ENCODE data around the gene ADSS2. TPM values are rescaled to one million over a fixed set of nuclear protein-coding genes. Genes with fewer than 3 reads are reported as not detected.

Gene ADSS2
- total RNA-seq, 1 donor from 2014 or later, result 31.9 TPM

DNA sequence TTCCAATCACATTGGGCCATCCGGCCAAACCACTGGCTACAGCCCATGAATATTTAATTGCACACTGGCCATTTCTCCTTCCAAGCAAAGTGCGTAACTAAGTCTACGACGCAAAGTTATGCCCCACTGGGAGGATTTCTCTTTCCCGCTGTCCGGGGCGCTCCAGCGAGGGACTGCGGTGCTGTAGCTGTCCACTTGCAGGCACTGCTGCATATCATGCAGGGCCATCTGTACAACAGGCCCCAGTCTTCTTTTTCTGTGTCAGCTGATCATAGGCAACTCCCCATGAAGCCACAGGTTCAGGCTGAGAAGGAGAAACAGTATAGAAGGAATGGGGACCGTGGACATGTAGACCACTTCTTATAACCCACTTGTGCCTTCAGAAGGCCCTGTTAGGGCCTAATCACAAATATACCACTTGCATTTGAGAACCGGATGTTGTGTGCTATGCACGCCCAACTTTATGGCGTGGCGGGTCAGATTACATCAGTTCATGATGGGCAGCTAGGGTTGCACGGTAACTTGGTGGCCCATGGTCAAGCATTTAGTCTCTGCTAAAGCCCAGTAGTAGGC is 58.0 kb downstream of the ADSS2 start:
- TF ChIP-seq CTCF (IDR thresholded peaks at IDR 0.05; ENCODE audit: partially characterized antibody, unreplicated experiment), result no peak
- Mint-ChIP-seq H3K27ac (ENCODE audit: unreplicated experiment) (no peak overlapping the region), H3K36me3 (ENCODE audit: unreplicated experiment) (no peaks in the 10 kb centered on the region)

GRCh38 chr1:244391761-244392160 is 59.9 kb downstream of the ADSS2 start:
- no peak for DNase-seq
- no peak overlapping the region for H3K27ac Mint-ChIP-seq (ENCODE audit: unreplicated experiment)
- H3K36me3 Mint-ChIP-seq (ENCODE audit: unreplicated experiment), result no peaks in the 10 kb centered on the region
- H3K9me3 Mint-ChIP-seq (ENCODE audit: unreplicated experiment), result peaks cover 3% of the 10 kb centered on the region
- H3K4me1 Mint-ChIP-seq (ENCODE audit: low read depth, unreplicated experiment), result peaks cover 2% of the 10 kb centered on the region
- TF ChIP-seq CTCF (IDR thresholded peaks at IDR 0.05; ENCODE audit: partially characterized antibody, unreplicated experiment), result no peak
- H3K27me3 Mint-ChIP-seq (ENCODE audit: unreplicated experiment), result no peaks in the 10 kb centered on the region
- H3K4me3 Mint-ChIP-seq (ENCODE audit: unreplicated experiment), result no peak overlapping the region

More for the DNA sequence above, 58.0 kb downstream of the ADSS2 start:
- Mint-ChIP-seq H3K9me3 (ENCODE audit: unreplicated experiment) (peaks cover 3% of the 10 kb centered on the region), H3K27me3 (ENCODE audit: unreplicated experiment) (peaks cover 2% of the 10 kb centered on the region), H3K4me3 (ENCODE audit: unreplicated experiment) (no peak overlapping the region), H3K4me1 (ENCODE audit: low read depth, unreplicated experiment) (peaks cover 8% of the 10 kb centered on the region)
- no peak for DNase-seq

- H3K27ac Mint-ChIP-seq (ENCODE audit: unreplicated experiment), result no peak overlapping the region
- H3K4me3 Mint-ChIP-seq (ENCODE audit: unreplicated experiment), result no peak overlapping the region
- H3K4me1 Mint-ChIP-seq (ENCODE audit: low read depth, unreplicated experiment), result no peaks in the 10 kb centered on the region
- peaks cover 2% of the 10 kb centered on the region for H3K9me3 Mint-ChIP-seq (ENCODE audit: unreplicated experiment)
- TF ChIP-seq CTCF (IDR thresholded peaks at IDR 0.05; ENCODE audit: partially characterized antibody, unreplicated experiment), result no peak
- no peak for DNase-seq
- H3K36me3 Mint-ChIP-seq (ENCODE audit: unreplicated experiment), result no peaks in the 10 kb centered on the region
- no peaks in the 10 kb centered on the region for H3K27me3 Mint-ChIP-seq (ENCODE audit: unreplicated experiment)
These were observed 62.7 kb downstream of the ADSS2 start for GRCh38 chr1:244388961-244389360.

DNA sequence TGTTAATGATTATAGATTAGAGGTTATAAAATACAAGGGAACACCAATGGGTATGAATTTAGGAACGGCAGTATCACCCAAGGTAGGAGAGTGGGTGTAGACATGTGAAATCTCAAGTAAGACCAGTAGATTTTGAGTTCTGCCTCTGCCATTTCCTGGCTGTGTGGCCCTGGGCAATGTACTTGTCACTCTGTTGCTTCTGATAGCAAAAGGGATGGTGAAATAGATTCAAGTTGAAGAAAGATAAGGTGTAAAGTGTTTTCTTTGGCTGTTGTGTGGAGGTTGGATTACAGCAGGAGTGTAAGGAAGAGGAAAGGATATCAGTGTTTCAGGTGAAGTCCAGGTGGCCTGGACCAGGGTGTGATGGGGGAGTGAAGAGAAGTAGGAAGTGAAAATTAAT is 64.3 kb downstream of the ADSS2 start:
- no peak overlapping the region for H3K4me3 Mint-ChIP-seq (ENCODE audit: unreplicated experiment)
- H3K27ac Mint-ChIP-seq (ENCODE audit: unreplicated experiment), result no peak overlapping the region
- no peaks in the 10 kb centered on the region for H3K4me1 Mint-ChIP-seq (ENCODE audit: low read depth, unreplicated experiment)
- TF ChIP-seq CTCF (IDR thresholded peaks at IDR 0.05; ENCODE audit: partially characterized antibody, unreplicated experiment), result no peak
- H3K27me3 Mint-ChIP-seq (ENCODE audit: unreplicated experiment), result no peaks in the 10 kb centered on the region
- DNase-seq, result no peak
- no peaks in the 10 kb centered on the region for H3K9me3 Mint-ChIP-seq (ENCODE audit: unreplicated experiment)
- H3K36me3 Mint-ChIP-seq (ENCODE audit: unreplicated experiment), result no peaks in the 10 kb centered on the region

DNA sequence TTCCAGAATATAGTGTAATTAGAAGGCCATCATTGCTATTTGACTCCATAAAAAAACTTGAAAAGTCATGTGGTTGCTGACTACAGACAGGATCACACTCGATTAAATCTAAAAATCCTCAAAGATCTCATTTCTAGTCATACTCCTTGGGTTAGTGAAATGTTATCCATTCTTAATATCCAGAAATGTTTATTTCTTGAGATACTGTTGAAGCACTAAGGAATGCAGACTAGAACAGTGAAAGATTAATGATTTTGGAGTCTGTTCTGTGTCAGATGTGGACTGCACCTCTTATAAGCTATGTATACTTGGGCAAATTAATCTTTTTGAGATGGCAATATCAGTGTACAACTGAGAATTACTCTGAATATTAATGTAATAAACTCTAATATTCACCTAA is 65.1 kb downstream of the ADSS2 start:
- Mint-ChIP-seq H3K36me3 (ENCODE audit: unreplicated experiment) (no peaks in the 10 kb centered on the region), H3K9me3 (ENCODE audit: unreplicated experiment) (no peaks in the 10 kb centered on the region), H3K4me3 (ENCODE audit: unreplicated experiment) (no peak overlapping the region), H3K27me3 (ENCODE audit: unreplicated experiment) (no peaks in the 10 kb centered on the region), H3K4me1 (ENCODE audit: low read depth, unreplicated experiment) (no peaks in the 10 kb centered on the region), H3K27ac (ENCODE audit: unreplicated experiment) (no peak overlapping the region)
- no peak for TF ChIP-seq CTCF (IDR thresholded peaks at IDR 0.05; ENCODE audit: partially characterized antibody, unreplicated experiment)
- no peak for DNase-seq
